Endothelial cell (in vitro differentiated cells): ENCODE measurements around the gene ZNF793. TPM values are rescaled to one million over a fixed set of nuclear protein-coding genes. Genes with fewer than 3 reads are reported as not detected.

ENCODE experiments used
- DNase-seq: peaks from one replicate; pipeline ENCODE4 v3.0.0; 2021; ENCODE audit warnings: low spot score
- H3K27ac Mint-ChIP-seq: one replicate; pipeline ENCODE4 v1.8.0; 2021; ENCODE audit warnings: mixed read lengths, inconsistent platforms; ENCODE audit not compliant: unreplicated experiment
- H3K27me3 Mint-ChIP-seq: one replicate; pipeline ENCODE4 v1.8.0; 2021; ENCODE audit warnings: mild to moderate bottlenecking, moderate library complexity, mixed read lengths, inconsistent platforms; ENCODE audit not compliant: unreplicated experiment
- H3K36me3 Mint-ChIP-seq: one replicate; pipeline ENCODE4 v1.8.0; 2021; ENCODE audit warnings: mild to moderate bottlenecking, low read depth, mixed read lengths, inconsistent platforms; ENCODE audit not compliant: unreplicated experiment
- H3K4me1 Mint-ChIP-seq: one replicate; pipeline ENCODE4 v1.8.0; 2021; ENCODE audit warnings: mild to moderate bottlenecking, mixed read lengths, inconsistent platforms; ENCODE audit not compliant: unreplicated experiment
- H3K4me3 Mint-ChIP-seq: one replicate; pipeline ENCODE4 v1.8.0; 2021; ENCODE audit warnings: mild to moderate bottlenecking, mixed read lengths, inconsistent platforms; ENCODE audit not compliant: unreplicated experiment
- H3K9me3 Mint-ChIP-seq: one replicate; pipeline ENCODE4 v1.8.0; 2021; ENCODE audit warnings: mixed read lengths, inconsistent platforms; ENCODE audit not compliant: unreplicated experiment
- long read RNA-seq: library from polyadenylated mRNA; unstranded; transcript quantifications from one replicate; pipeline ENCODE4 v2.0.0, GENCODE V29; 2020; ENCODE audit not compliant: unreplicated experiment
- total RNA-seq: library from RNA; stranded (reverse); fragmentation: NEBNext Ultra II Directional; extraction: Animal tissue kit (Norgen Biotek cat#: 25700); gene quantifications from one replicate; pipeline ENCODE4 v1.2.1, GENCODE V29; 2021; ENCODE audit not compliant: unreplicated experiment
- TF ChIP-seq, protein P1 (sequence below): fragments of 200-600 bp; sonication (generic); IDR thresholded peaks from one replicate; pipeline ENCODE4 v1.5.0; 2021; ENCODE audit warnings: antibody characterized with exemption; ENCODE audit not compliant: unreplicated experiment

Gene ZNF793
- total RNA-seq = 10.9 TPM
- long read RNA-seq, partial matches to known transcripts = 1 of 2 reads
- long read RNA-seq, other reads (novel, unspliced or antisense) = 1 of 2 reads

DNA sequence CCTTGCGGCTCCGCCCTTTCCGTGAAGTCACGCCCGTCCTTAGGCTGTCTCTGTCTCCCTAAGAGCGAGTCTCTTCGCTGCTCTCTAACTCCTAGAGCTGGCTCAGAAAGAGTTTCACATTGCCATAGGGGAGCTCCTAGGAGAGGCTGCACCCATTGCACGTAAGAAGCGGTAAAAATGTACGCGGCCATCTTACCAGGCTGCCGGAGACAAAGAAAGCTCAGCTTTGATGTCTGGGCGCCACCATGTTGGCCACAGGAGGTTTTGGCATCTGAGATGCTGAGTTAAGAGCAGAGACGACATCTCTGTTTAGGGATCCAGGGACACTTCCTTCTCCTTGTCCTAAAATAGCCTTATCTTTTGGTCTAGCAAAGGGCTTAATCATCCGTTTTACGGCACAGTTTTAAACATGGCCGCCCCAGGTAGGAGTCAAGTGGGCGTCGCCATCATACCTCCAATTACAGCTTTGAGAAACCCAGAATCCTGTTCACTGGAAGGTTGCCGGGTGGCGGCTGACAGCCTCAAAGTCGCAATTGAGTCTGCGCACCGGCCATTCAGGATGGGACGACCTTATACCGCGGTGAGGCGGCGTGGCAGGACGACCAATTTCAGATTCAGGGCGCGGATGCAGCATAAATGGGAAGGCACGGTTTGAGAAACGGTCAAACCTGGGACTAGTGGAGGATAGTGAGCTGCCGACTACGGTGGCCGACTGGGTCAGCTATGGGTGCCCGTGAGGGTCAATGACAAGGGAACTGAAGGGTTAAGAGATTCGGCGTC is at the start of gene ZNF793:
ZNF793 (plus strand) TSS at position 553 of the 780 bp plus-strand sequence. CDS start 16,501 bp downstream, outside the sequence.
- Mint-ChIP-seq H3K27ac (no peak within 1 kb of the TSS), H3K27me3 (no peaks in the 10 kb centered on the region), H3K4me1 (no peaks in the 10 kb centered on the region), H3K36me3 (peaks cover 29% of the 10 kb centered on the region), H3K4me3 (no peak within 1 kb of the TSS), H3K9me3 (no peaks in the 10 kb centered on the region)
- TF ChIP-seq, protein P1, sequence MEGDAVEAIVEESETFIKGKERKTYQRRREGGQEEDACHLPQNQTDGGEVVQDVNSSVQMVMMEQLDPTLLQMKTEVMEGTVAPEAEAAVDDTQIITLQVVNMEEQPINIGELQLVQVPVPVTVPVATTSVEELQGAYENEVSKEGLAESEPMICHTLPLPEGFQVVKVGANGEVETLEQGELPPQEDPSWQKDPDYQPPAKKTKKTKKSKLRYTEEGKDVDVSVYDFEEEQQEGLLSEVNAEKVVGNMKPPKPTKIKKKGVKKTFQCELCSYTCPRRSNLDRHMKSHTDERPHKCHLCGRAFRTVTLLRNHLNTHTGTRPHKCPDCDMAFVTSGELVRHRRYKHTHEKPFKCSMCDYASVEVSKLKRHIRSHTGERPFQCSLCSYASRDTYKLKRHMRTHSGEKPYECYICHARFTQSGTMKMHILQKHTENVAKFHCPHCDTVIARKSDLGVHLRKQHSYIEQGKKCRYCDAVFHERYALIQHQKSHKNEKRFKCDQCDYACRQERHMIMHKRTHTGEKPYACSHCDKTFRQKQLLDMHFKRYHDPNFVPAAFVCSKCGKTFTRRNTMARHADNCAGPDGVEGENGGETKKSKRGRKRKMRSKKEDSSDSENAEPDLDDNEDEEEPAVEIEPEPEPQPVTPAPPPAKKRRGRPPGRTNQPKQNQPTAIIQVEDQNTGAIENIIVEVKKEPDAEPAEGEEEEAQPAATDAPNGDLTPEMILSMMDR = no peak
- DNase-seq = peak; percentile 86

DNA sequence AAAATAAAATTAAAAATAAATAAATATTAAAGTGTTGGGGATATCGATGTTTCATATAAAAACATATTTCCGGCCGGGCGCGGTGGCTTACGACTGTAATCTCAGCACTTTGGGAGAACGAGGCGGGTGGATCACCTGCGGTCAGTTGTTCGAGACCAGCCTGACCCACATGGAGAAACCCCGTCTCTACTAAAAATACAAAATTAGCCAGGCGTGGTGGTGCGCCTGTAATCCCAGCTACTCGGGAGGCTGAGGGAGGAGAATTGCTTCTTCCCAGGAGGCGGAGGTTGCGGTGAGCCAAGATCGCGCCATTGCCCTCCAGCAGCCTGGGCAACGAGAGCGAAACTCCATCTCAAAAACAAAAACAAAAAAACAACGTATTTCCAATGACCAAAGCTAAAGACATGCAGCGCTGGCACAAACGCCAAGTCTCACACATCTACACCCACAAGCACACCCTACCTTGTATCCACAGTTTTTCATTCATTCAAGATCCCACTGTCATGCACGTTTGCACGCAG is 40.4 kb upstream of the ZNF793 start:
- Mint-ChIP-seq H3K9me3 (peaks cover 20% of the 10 kb centered on the region), H3K36me3 (peaks cover 36% of the 10 kb centered on the region), H3K4me1 (peaks cover 22% of the 10 kb centered on the region), H3K27ac (peak overlapping the region; percentile 70), H3K4me3 (peak overlapping the region; percentile 91), H3K27me3 (peaks cover 17% of the 10 kb centered on the region)
- no peak for DNase-seq
- TF ChIP-seq, protein P1 = no peak

DNA sequence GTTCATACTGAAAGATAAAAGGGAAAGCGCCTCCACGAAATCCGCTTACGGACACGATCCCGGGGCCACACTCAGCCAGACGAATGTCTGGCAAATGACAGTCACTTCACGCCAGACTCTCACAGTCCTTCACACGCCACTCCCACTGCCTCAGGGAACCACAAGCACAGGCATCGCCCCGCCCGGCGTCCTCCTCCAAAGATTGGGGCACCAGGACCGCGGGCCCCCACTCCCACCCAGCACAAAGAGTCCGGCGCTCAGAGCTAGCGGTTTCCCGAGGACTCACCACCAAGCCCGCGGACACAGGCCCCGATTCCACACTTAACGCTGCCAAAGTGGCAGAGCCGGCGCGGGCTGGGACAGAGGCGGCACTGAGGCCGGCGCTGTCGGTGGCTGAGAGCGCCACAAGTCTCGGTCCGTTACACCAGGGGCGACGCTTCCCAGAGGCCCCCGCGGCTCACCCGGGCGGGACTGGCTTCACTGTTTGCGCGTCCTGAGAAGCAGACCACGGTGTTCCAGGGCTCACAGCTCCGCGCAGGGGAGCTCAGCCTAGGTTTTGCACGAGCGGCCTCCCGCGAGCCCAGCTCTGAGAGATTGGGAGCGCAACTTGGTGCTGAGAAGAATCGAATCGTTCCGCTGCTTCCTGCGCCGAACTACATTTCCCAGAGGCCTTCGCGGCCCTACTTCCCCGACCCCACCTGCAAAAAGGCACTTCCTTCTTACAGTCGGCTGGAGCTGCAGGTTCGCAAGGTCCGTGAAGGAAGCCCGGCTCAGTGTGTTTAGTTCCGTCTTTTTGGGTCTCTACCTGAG is 39.7 kb upstream of the ZNF793 start, which contains the start of gene ZNF569:
ZNF569 (minus strand) TSS at position 647 of the 810 bp plus-strand sequence. CDS start 22,523 bp downstream, outside the sequence.
- TF ChIP-seq, protein P1 = no peak
- Mint-ChIP-seq H3K4me3 (peak within 1 kb of the TSS; percentile 91), H3K27me3 (peaks cover 17% of the 10 kb centered on the region), H3K36me3 (peaks cover 36% of the 10 kb centered on the region), H3K27ac (peak within 1 kb of the TSS; percentile 70), H3K4me1 (peaks cover 22% of the 10 kb centered on the region), H3K9me3 (peaks cover 20% of the 10 kb centered on the region)
- peak; percentile 77 for DNase-seq

DNA sequence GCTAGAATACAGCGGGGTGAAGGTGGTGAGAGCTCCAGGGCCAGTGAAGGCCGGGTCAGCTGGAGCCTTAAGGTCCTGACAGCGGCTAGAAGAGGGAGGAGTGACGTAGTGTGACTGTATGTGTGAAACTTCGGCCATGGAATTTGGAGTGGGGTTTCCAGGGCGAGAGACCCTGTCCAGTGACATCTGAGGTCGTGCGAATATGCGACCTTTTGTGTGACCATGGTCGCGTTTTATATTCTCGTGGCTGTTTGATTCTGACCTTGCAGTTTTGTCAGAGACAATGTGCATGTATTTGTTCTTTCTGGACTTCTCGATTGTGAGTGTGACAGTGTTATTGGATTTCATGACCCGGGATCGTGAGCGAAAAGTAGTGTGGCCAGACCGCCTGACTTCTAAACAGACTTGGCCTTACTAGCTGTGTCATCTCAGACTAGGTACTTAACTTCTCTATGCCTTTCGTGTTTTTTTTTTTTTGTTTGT is 39.1 kb upstream of the ZNF793 start:
- Mint-ChIP-seq H3K36me3 (peaks cover 36% of the 10 kb centered on the region), H3K4me3 (peak overlapping the region; percentile 91), H3K9me3 (peaks cover 20% of the 10 kb centered on the region), H3K27ac (peak overlapping the region; percentile 39), H3K27me3 (peaks cover 17% of the 10 kb centered on the region), H3K4me1 (peaks cover 22% of the 10 kb centered on the region)
- DNase-seq = no peak
- TF ChIP-seq, protein P1 = no peak
